NCI-H2196 (cell line): ENCODE results near the gene KRT38.
"Not testable (repeated sequence)": the region's sequence is repeated elsewhere in the genome, so short reads cannot be mapped to it uniquely, and the experiment has no call there.

ENCODE experiments used
- DNase-seq: peaks from one replicate; lab custom pipeline; 2025; ENCODE audit not compliant: unreplicated experiment; lab: John Stamatoyannopoulos, UW

KRT38 gene

GRCh38 chr17:41463746-41464145 lies 23.0 kb upstream of the KRT38 start:
- no peak for DNase-seq

GRCh38 chr17:41462705-41463104 lies 21.9 kb upstream of the KRT38 start:
- DNase-seq, result no peak

- no peak for DNase-seq
These were observed 16.9 kb upstream of the KRT38 start for GRCh38 chr17:41457676-41458075.

GRCh38 chr17:41456204-41456603 lies 15.4 kb upstream of the KRT38 start:
- no peak for DNase-seq

GRCh38 chr17:41455236-41455635 lies 14.5 kb upstream of the KRT38 start:
- no peak for DNase-seq

GRCh38 chr17:41453066-41453465 lies 12.3 kb upstream of the KRT38 start:
- DNase-seq, result no peak

- no peak for DNase-seq
These were observed 11.5 kb upstream of the KRT38 start for GRCh38 chr17:41452281-41452680.

GRCh38 chr17:41451154-41451728 lies 10.5 kb upstream of the KRT38 start:
- DNase-seq, result no peak

- DNase-seq, result no peak
These were observed 8.2 kb upstream of the KRT38 start for GRCh38 chr17:41449008-41449407.

- no peak for DNase-seq
These were observed 7.7 kb upstream of the KRT38 start for GRCh38 chr17:41448506-41448905.

GRCh38 chr17:41446806-41447205 lies 6.0 kb upstream of the KRT38 start:
- DNase-seq, result no peak

- DNase-seq, result no peak
These were observed 3.9 kb upstream of the KRT38 start for GRCh38 chr17:41444640-41445039.

- no peak for DNase-seq
These were observed 3.4 kb upstream of the KRT38 start for GRCh38 chr17:41444186-41444585.

- DNase-seq, result no peak
These were observed 2.0 kb upstream of the KRT38 start for GRCh38 chr17:41442739-41443138.

GRCh38 chr17:41439375-41439774 lies 1.4 kb downstream of the KRT38 start:
- no peak for DNase-seq

- DNase-seq, result no peak
These were observed 3.0 kb downstream of the KRT38 start for GRCh38 chr17:41437769-41438168.

- no peak for DNase-seq
These were observed 3.5 kb downstream of the KRT38 start for GRCh38 chr17:41437254-41437653.

- DNase-seq, result no peak
These were observed 6.4 kb downstream of the KRT38 start for GRCh38 chr17:41434415-41434814.

GRCh38 chr17:41434005-41434404 lies 6.8 kb downstream of the KRT38 start:
- no peak for DNase-seq

GRCh38 chr17:41433586-41433985 lies 7.2 kb downstream of the KRT38 start:
- no peak for DNase-seq

GRCh38 chr17:41430376-41430775 lies 10.4 kb downstream of the KRT38 start:
- not testable (repeated sequence) for DNase-seq

GRCh38 chr17:41429667-41430066 lies 11.1 kb downstream of the KRT38 start:
- no peak for DNase-seq

- DNase-seq, result no peak
These were observed 12.0 kb downstream of the KRT38 start for GRCh38 chr17:41428591-41429291.
